ENCODE measurements around the gene ZNF862.

The ZNF862 gene

GRCh38 chr7:149838224-149838991 is at the start of gene ZNF862:
TSS of gene ZNF862 (plus strand) at chr7:149838375. CDS start at chr7:149838612, 237 bp downstream.
- peak; percentile 99 for DNase-seq (ENCODE audit: low spot score)

GRCh38 chr7:149789101-149789500 is 49.1 kb upstream of the ZNF862 start:
- DNase-seq (ENCODE audit: low spot score) = no peak

GRCh38 chr7:149790146-149790548 is 48.0 kb upstream of the ZNF862 start:
- DNase-seq (ENCODE audit: low spot score) = peak; percentile 27

- no peak for DNase-seq (ENCODE audit: low spot score)
Measured at GRCh38 chr7:149790754-149791360, 47.3 kb upstream of the ZNF862 start.

GRCh38 chr7:149791411-149792219 is 46.6 kb upstream of the ZNF862 start:
- no peak for DNase-seq (ENCODE audit: low spot score)

- no peak for DNase-seq (ENCODE audit: low spot score)
Measured at GRCh38 chr7:149792220-149792595, 46.0 kb upstream of the ZNF862 start.

- DNase-seq (ENCODE audit: low spot score) = no peak
Measured at GRCh38 chr7:149793261-149793660, 44.9 kb upstream of the ZNF862 start.

GRCh38 chr7:149794661-149795060 is 43.5 kb upstream of the ZNF862 start:
- DNase-seq (ENCODE audit: low spot score) = no peak

GRCh38 chr7:149795126-149795525 is 43.0 kb upstream of the ZNF862 start:
- no peak for DNase-seq (ENCODE audit: low spot score)

GRCh38 chr7:149796287-149796860 is 41.8 kb upstream of the ZNF862 start:
- no peak for DNase-seq (ENCODE audit: low spot score)

- DNase-seq (ENCODE audit: low spot score) = no peak
Measured at GRCh38 chr7:149797771-149798170, 40.4 kb upstream of the ZNF862 start.

- peak; percentile 63 for DNase-seq (ENCODE audit: low spot score)
Measured at GRCh38 chr7:149799397-149800168, 38.6 kb upstream of the ZNF862 start.

- DNase-seq (ENCODE audit: low spot score) = no peak
Measured at GRCh38 chr7:149800169-149800555, 38.0 kb upstream of the ZNF862 start.

- no peak for DNase-seq (ENCODE audit: low spot score)
Measured at GRCh38 chr7:149801002-149801566, 37.1 kb upstream of the ZNF862 start.

GRCh38 chr7:149801816-149802215 is 36.4 kb upstream of the ZNF862 start:
- no peak for DNase-seq (ENCODE audit: low spot score)

GRCh38 chr7:149802966-149803365 is 35.2 kb upstream of the ZNF862 start:
- DNase-seq (ENCODE audit: low spot score) = no peak

- DNase-seq (ENCODE audit: low spot score) = no peak
Measured at GRCh38 chr7:149803551-149804074, 34.6 kb upstream of the ZNF862 start.

- DNase-seq (ENCODE audit: low spot score) = no peak
Measured at GRCh38 chr7:149804106-149804505, 34.1 kb upstream of the ZNF862 start.

GRCh38 chr7:149806726-149807125 is 31.4 kb upstream of the ZNF862 start:
- DNase-seq (ENCODE audit: low spot score) = no peak

GRCh38 chr7:149808311-149808710 is 29.9 kb upstream of the ZNF862 start:
- DNase-seq (ENCODE audit: low spot score) = no peak

GRCh38 chr7:149809215-149809614 is 29.0 kb upstream of the ZNF862 start:
- no peak for DNase-seq (ENCODE audit: low spot score)

Measured in germinal center (tissue), 1 donor.